Fibroblast of villous mesenchyme (primary cell): ENCODE data around the gene SPIRE1. TPM values are rescaled to one million over a fixed set of nuclear protein-coding genes. Genes with fewer than 3 reads are reported as not detected.
"Not testable (repeated sequence)": the region's sequence is repeated elsewhere in the genome, so short reads cannot be mapped to it uniquely, and the experiment has no call there.

Experiments used
- DNase-seq: peaks from one replicate; pipeline ENCODE4 v3.0.0-alpha.2; 2010; ENCODE audit warnings: low read depth
- H3K4me3 ChIP-seq: 2 replicates; pipeline ENCODE4 v1.5.1; 2011; ENCODE audit warnings: low read depth, mild to moderate bottlenecking, low read length
- total RNA-seq: library from RNA; depleted of rRNA; stranded (reverse); fragments of >200 nt; gene quantifications from 2 replicates; pipeline ENCODE4 v1.2.3, GENCODE V29; 2012
- TF ChIP-seq, protein P1 (sequence below): IDR thresholded peaks from 2 replicates; pipeline ENCODE4 v1.5.1; 2012; ENCODE audit warnings: low read depth, mild to moderate bottlenecking, low read length; ENCODE audit not compliant: insufficient read depth

Gene SPIRE1
- total RNA-seq, 1 donor: 39.3 TPM

DNA sequence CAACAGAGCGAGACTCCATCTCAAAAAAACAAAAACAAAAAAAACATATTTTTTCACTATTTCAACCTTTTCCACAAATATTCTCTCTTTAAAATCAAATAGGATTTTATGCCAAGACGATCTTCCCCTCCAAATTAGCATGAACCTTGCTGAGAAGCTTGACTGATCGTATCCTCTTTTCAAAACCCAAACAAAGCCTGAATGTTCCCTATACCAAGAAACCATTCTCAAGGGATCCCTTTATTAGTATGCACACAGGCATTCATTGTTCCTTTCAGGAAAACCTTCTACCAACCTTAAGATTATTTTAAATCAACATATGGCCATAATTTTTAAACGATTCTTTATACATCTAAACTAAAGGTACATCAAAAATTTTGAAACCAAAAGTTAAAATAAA, 6.3 kb downstream of the SPIRE1 start:
- TF ChIP-seq, protein P1, sequence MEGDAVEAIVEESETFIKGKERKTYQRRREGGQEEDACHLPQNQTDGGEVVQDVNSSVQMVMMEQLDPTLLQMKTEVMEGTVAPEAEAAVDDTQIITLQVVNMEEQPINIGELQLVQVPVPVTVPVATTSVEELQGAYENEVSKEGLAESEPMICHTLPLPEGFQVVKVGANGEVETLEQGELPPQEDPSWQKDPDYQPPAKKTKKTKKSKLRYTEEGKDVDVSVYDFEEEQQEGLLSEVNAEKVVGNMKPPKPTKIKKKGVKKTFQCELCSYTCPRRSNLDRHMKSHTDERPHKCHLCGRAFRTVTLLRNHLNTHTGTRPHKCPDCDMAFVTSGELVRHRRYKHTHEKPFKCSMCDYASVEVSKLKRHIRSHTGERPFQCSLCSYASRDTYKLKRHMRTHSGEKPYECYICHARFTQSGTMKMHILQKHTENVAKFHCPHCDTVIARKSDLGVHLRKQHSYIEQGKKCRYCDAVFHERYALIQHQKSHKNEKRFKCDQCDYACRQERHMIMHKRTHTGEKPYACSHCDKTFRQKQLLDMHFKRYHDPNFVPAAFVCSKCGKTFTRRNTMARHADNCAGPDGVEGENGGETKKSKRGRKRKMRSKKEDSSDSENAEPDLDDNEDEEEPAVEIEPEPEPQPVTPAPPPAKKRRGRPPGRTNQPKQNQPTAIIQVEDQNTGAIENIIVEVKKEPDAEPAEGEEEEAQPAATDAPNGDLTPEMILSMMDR: no peak
- H3K4me3 ChIP-seq: no peak overlapping the region
- DNase-seq: no peak

DNA sequence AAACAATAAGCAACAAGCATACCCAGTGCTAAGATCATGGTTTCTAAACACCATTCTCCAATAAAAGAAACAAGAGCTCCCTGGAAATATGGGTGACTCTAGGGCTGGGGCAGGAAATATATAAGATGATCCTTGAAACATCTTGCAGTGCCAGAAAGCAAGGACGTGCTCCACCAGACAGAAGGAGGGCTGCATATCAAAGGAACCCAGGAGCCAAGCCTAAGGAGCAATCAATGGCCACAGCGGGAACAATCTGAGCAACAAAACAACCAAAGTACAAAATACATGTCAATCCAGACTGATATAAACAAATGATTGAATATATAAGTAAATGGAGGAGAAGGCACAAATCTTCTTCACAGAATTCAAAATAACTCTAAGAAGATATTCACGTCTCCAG, 10.1 kb downstream of the SPIRE1 start:
- TF ChIP-seq, protein P1: no peak
- DNase-seq: no peak
- H3K4me3 ChIP-seq: no peak overlapping the region

DNA sequence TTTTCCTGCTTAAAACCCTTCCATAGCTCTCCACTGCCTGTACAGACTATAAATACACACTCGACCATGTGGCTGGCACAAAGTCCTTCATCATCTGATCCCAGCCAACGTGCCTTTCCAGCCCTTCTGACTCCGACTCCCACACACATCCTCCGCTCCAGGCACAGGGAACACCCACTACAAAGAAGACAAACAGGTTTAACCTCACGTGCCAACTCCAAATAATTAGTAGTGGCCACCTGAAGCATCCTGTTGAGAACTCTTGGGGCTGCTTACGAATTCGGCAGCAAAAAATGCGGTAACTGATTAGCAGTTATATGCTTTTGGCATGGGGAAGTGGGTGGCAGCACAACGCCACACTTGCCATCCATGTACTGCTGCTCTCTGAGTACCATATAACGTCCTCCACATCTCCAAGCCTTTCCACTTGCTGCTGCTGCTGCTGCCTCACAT, 12.1 kb downstream of the SPIRE1 start:
- H3K4me3 ChIP-seq: no peak overlapping the region
- TF ChIP-seq, protein P1: no peak
- peak; percentile 56 for DNase-seq

DNA sequence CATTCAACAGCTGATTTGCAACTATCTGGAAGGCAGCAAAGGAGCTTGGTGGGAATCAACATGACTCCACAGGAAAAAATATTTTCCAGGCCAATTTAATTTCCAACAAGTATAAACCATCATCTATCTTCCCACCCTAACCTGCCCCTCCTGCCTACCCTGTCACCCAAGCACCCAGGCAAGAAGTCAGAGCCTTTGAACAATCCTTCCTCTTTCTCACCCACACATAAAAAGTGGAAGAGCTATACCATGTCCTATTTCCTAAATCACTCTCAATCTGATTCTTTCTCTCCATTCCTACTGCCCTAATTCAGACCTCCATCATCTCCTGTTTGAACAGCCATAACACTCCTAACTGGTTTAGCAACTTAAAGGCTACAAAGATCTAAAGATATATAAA, 12.7 kb downstream of the SPIRE1 start:
- TF ChIP-seq, protein P1: no peak
- no peak overlapping the region for H3K4me3 ChIP-seq
- DNase-seq: no peak

DNA sequence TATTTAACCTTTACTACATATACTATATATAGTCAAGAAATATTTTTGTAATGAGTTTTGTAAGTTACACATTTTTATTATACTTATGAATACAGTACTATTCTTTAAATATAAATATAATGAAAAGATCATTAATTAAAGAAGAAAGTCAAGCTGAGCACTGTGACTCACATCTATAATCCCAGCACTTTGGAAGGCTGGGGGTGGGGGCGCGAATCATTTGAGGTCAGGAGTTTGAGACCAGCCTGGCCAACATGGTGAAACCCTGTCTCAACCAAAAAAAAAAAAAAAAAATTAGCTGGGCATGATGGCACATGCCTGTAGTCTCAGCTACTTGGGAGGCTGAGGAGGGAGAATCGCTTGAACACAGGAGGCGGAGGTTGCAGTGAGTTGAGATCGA, 14.2 kb downstream of the SPIRE1 start:
- not testable (repeated sequence) for DNase-seq, H3K4me3 ChIP-seq

DNA sequence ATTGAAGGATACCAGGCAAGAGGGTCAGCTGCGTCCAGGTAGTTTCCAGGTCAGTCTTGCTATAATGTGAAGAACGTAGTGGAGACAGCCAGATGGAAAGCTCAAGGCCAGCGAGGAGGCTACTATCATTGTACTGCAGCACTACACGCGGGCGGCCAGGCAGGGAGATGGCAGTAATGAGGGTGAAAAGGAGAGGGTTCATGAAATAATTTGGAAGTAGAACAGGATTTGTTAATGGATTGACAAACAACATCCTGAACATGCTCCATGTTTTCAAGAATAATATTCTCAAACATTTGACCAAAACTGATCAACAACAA, 17.1 kb downstream of the SPIRE1 start:
- H3K4me3 ChIP-seq: no peak overlapping the region
- TF ChIP-seq, protein P1: no peak
- no peak for DNase-seq

DNA sequence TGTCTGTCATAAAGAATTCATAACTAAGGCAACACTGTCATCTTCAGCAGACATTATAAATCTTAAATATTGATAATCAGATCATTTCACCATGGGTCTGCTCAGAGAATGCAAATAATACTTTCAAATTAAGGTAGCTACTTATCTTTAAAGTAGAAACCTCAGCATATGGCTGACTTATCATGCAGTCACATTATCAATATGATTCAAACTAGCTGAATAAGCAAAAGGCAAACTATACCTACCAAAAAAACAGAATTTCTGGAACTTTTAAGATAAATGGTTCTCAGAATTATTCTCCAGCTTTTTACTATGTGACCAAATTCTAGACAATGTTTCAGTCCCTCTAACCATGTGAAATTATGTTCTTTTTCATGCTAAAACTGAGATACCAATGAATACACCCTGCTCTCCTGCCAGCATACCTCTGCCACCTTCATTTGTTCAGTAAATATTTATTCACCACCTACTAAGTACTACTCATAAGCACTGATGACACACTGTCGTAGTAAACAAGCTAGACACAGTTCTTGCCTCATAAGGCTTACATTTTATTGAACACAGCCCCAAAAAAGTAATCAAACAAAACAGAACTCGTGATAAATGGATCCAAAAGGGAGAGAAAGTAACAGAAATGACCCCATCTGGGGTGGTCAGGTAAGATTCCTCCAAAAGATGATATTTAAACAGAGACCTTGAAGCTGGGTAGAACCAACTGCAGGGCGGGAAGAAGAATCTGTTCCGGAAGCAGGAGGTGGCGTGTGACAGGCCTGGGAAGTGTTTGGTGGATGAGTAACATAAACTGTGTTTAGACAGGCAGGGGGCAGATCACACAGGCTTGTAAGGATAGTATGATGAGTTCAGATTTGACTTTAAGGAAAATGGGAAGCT, 17.7 kb downstream of the SPIRE1 start:
- TF ChIP-seq, protein P1: peak; percentile 7
- peak; percentile 83 for DNase-seq
- H3K4me3 ChIP-seq: no peak overlapping the region
